Stimulated activated CD4-positive, alpha-beta T cell treated with anti-CD3 and anti-CD28 coated beads, Interleukin-1b, Interleukin-23, amount 100 ng/mL, for 1 hour (primary cell): ENCODE results near the gene CCSER2.

Source experiments
- DNase-seq, 2 donors: peaks; one replicate each; pipeline ENCODE4 v3.0.0-alpha.2; 2020; ENCODE audit warnings: low read depth in 2 of 2

Gene CCSER2

DNA sequence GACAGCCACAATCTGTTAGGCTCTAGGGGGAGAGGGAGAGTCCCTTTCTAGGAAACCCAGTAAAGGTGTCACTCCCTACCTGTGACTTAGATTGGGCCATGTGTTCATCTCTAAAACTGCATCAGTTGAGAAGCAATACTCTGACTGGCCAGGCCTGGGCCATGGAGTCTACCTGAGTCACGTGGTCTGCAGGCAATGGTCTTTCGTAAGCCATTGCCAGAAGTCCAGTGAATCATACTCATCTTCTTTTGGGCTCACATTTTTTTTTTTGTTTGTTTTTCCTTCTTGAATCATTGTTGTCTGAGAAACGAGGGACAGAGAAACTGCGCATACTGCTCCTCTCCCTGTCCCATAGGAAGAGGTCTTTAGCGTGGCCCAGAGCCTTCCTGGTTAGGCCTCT is 215.6 kb downstream of the CCSER2 start:
- no peak for DNase-seq

DNA sequence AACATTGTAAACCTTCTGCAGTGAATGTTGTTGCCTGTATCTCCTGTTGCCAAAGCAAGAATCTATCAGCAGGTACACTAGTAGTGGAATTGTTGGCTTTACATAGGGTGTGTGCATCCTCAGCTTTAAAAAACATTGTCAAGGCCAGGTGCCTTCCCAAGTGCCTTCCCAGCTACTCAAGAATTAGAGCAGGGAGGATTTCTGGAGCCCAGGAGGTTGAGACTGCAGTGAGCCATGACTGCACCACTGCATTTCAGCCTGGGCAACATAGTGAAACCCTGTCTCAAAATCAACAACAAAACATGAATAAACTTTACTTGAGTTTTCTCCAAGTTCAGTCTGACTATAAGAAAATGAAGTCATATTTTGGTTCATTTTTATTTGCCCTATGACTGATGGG is 217.3 kb downstream of the CCSER2 start:
- no peak for DNase-seq

DNA sequence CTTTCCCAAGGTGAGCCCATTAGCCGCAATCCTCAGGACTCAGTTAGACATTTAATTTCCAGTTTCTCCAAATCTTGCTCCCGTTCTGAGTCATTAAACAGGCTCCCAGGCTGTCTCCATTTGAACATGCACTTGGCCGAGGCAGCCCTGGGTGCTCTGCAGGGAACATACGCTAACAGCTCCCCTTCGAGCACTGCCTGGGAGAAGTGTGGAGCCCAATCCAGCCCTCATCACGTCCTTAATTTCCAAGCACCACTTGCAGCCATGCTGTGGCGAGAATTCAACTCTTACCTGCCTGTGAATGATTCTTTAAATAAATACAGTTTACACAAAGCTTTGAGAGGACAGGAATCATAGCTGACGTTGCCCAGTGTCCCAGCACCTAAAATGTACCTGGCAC is 218.2 kb downstream of the CCSER2 start:
- no peak for DNase-seq

DNA sequence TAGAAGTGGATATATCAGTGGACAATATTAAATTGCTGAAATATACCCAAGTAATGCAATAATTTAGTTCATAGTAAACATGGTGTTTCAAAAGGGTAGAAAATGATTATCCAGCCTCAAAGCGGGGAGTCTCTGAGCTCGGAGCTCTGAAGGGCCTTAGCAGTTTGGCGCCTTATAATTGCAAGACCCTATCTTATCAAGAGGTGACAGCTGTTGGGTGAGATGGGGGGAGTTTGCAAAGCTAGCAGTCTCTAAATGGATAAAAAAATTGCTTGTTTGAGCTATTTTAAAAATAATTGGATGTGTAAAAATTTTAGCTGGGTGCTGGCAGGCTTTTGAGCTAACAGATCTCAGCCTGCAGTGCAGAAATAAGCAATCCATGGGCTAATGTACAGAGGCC is 219.2 kb downstream of the CCSER2 start:
- DNase-seq = no peak

DNA sequence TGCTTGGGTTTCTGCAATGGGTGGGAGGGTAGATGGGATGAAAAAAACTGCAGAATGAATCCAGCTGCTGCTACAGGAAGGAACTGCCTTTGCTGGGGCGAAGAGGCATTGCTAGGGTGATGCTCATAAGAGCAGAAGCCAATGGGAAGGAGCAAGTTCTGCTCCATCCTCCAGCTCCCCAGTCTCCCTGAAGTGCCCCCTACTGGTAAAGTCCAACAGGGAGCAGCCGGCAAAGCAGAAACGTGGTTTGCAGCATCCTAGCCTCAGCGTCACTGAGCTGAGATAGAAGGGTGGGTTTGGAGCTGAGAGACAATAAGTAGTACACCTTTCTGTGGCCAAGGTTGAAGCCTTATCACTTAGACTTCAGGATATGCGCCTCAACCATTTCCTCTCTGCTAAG is 220.5 kb downstream of the CCSER2 start:
- no peak for DNase-seq

- DNase-seq = no peak
Observed at GRCh38 chr10:84549368-84550165, 221.2 kb downstream of the CCSER2 start.

DNA sequence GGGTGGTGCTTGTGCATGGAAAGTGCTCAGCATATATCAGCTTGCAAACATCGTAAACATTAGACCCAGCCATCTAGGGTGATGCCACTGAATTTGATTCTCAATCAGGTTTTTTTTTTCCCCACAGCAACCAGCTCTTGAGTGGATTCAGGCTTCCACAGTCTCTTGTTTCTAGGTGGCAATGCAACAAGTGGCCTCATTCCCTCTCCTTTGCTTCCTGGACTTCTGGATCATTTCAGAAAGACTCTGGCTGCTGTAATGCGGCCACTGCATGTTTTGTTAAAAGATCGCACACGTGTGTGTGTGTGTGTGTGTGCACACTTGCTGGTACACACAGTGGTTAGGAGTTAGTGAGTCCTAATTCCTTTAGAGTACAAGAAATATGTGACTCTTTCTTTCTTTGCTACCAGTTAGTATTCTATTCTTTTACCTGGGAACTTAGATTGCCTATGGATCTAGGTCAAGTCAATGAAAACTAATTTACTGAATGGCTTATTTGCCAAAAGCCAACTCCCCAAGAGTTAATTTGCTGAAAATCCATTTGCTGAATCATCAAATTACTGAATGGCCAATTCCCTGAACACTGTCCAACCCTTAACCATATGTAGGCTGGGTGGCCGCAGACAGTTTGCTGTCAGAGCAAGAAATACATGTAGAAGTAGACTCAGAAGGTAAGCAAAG is 222.5 kb downstream of the CCSER2 start:
- no peak for DNase-seq

DNA sequence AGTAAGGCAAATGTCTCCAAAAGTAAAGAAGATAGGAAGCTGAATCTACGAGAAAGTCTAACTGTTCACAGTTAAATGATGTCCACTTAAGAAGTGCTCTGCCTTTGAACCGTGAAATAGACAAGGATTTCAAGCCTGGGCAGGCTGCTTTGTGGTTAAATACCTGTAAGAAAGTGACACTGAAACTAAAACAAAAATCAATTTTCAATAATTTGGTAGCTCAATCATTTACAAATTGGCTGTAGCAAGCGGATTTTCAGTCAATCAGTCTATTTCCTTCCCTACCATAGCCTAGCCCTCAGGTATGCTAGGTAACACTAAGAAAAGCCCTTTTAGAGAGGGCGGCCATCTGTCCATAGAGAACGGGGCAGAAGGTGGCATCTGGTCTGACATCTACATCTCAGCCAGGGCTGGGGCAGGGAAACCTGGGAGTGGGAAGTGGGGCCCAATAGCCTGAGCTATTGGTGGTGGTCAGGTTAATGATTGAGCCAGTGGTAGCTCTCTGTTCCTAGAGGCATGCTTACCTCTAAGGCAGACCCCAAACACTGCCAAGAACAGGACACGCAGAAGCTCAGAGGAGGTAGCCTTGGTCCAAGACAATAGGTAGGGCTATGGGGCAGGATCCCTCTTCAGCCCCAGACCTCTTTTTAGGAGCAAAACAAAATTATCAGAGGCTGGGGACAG is 223.2 kb downstream of the CCSER2 start:
- DNase-seq = no peak

- no peak for DNase-seq
Observed at GRCh38 chr10:84552478-84552877, 224.1 kb downstream of the CCSER2 start.

DNA sequence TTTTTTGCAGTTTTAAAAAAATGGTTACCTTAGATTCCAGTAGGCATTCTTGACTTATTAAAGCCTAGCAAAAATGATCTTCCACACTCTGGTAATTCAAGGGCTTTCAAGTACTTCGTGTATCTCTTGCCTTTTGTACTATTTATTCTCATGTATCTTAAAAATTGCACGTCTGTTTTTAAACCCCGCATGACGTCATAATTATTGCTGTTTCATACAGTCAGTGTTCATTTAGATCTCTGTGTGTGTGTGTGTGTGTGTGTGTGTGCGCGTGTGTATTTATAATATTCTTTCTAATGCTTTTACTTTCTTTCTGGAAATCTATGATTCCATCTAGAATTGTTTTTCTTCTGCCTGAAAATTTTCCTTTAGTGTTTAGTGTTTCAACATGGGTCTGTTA is 234.2 kb downstream of the CCSER2 start:
- no peak for DNase-seq

GRCh38 chr10:84563355-84563754 is 235.0 kb downstream of the CCSER2 start:
- no peak for DNase-seq

DNA sequence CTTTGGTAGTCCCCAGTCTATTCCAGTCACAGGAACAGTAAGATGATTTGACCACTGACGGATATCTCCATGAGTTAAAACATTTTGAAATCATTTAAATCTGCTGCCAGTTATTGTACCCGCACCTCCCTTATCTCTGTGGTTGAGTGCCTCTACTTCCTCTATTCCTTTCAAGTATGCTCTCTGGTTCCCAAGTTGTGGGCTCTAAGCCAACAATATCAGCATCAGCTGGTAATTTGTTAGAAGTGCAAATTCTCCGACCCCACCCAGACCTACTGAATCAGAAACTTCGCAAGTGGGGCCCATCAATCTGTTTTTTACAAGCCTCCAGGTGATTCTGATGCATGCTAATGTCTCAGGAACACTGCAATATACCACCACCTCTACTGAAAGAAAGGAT is 235.5 kb downstream of the CCSER2 start:
- no peak for DNase-seq

- DNase-seq = no peak
Observed at GRCh38 chr10:84565881-84566582, 237.6 kb downstream of the CCSER2 start.

DNA sequence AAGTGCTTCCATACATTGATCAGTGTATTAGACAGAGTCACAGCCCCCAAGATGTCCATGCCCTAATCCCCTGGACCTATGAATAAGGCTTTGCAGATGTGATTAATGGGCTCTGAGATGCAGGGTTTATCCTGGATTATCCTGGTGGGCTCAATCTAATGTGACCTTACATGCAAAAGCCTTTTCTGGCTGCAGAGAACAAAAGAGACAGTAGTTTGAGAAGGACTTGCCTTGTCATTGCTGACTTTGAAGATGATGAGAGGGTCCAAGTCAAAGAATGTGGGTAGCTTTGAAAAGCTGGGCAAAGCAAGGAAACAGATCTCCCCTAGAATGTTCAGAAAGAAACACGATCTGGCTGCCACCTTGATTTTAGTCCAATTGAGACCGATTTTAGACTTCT is 238.7 kb downstream of the CCSER2 start:
- no peak for DNase-seq
